SK-N-SH (cell line): ENCODE results near the gene PDE4D.

ENCODE experiments used
- CHD2 ChIP-seq: fragments of 150-350 bp; IDR thresholded peaks from 2 replicates; pipeline ENCODE4 v1.6.1; 2018; ENCODE audit warnings: low read length; ENCODE audit not compliant: partially characterized antibody
- CTCF ChIP-seq: fragments of 200-600 bp; sonication (generic); IDR thresholded peaks from 2 replicates; pipeline ENCODE4 v1.6.1; 2017; ENCODE audit warnings: antibody characterized with exemption, mild to moderate bottlenecking, moderate library complexity
- EZH2phosphoT487 ChIP-seq: fragments of 200-600 bp; sonication (generic); IDR thresholded peaks from 2 replicates; pipeline ENCODE4 v1.6.1; 2017; ENCODE audit warnings: low read depth, mixed run types, mild to moderate bottlenecking, antibody characterized with exemption, moderate library complexity, borderline replicate concordance
- REST ChIP-seq: IDR thresholded peaks from 2 replicates; pipeline ENCODE4 v1.6.1; 2012; ENCODE audit warnings: mild to moderate bottlenecking, low read depth, low read length, moderate library complexity
- TAF1 ChIP-seq: IDR thresholded peaks from 2 replicates; pipeline ENCODE4 v1.6.1; 2012; ENCODE audit warnings: low read depth, mild to moderate bottlenecking, low read length, moderate library complexity, borderline replicate concordance
- YY1 ChIP-seq: IDR thresholded peaks from 2 replicates; pipeline ENCODE4 v1.4.0; 2012; ENCODE audit warnings: low read depth, mild to moderate bottlenecking

GRCh38 chr5:59445741-59446140 is 447.8 kb downstream of the PDE4D start:
- no peak for TF ChIP-seq EZH2phosphoT487
- no peak for TF ChIP-seq TAF1
- no peak for TF ChIP-seq CTCF
- TF ChIP-seq CHD2: no peak
- no peak for TF ChIP-seq REST
- no peak for TF ChIP-seq YY1
